ENCODE data around the gene ARAP2.

ARAP2 gene

GRCh38 chr4:36218121-36218520 is 26.2 kb downstream of the ARAP2 start:
- DNase-seq = no peak

GRCh38 chr4:36215627-36216026 is 28.7 kb downstream of the ARAP2 start:
- no peak for DNase-seq

- no peak for DNase-seq
Observed at GRCh38 chr4:36214735-36215485, 29.4 kb downstream of the ARAP2 start.

- DNase-seq = no peak
Observed at GRCh38 chr4:36213977-36214376, 30.3 kb downstream of the ARAP2 start.

- no peak for DNase-seq
Observed at GRCh38 chr4:36211084-36211483, 33.2 kb downstream of the ARAP2 start.

GRCh38 chr4:36209941-36210649 is 34.2 kb downstream of the ARAP2 start:
- DNase-seq = no peak

GRCh38 chr4:36208893-36209473 is 35.3 kb downstream of the ARAP2 start:
- DNase-seq = no peak

- DNase-seq = no peak
Observed at GRCh38 chr4:36207831-36208520, 36.3 kb downstream of the ARAP2 start.

- DNase-seq = no peak
Observed at GRCh38 chr4:36207367-36207766, 36.9 kb downstream of the ARAP2 start.

GRCh38 chr4:36206603-36207311 is 37.6 kb downstream of the ARAP2 start:
- no peak for DNase-seq

GRCh38 chr4:36206012-36206411 is 38.3 kb downstream of the ARAP2 start:
- no peak for DNase-seq

- no peak for DNase-seq
Observed at GRCh38 chr4:36198861-36199260, 45.5 kb downstream of the ARAP2 start.

GRCh38 chr4:36198068-36198808 is 46.1 kb downstream of the ARAP2 start:
- no peak for DNase-seq

- no peak for DNase-seq
Observed at GRCh38 chr4:36197501-36197900, 46.8 kb downstream of the ARAP2 start.

GRCh38 chr4:36196145-36196913 is 48.0 kb downstream of the ARAP2 start:
- no peak for DNase-seq

- DNase-seq = no peak
Observed at GRCh38 chr4:36192922-36193321, 51.4 kb downstream of the ARAP2 start.

- no peak for DNase-seq
Observed at GRCh38 chr4:36189511-36190226, 54.6 kb downstream of the ARAP2 start.

- no peak for DNase-seq
Observed at GRCh38 chr4:36187723-36188333, 56.5 kb downstream of the ARAP2 start.

- no peak for DNase-seq
Observed at GRCh38 chr4:36183665-36184393, 60.5 kb downstream of the ARAP2 start.

Measured in NCI-H510A (cell line).